Ascending aorta (tissue), 2 donors: ENCODE results near the gene IRF9. TPM values are rescaled to one million over a fixed set of nuclear protein-coding genes. Genes with fewer than 3 reads are reported as not detected.
A peak's percentile ranks its signal among the peaks of the same experiment; 100 is the strongest.

Source experiments
- DNase-seq, 2 donors: peaks; one replicate each; pipeline ENCODE4 v3.0.0-alpha.2; 2019; ENCODE audit warnings: low spot score in 2 of 2
- H3K27ac ChIP-seq, 2 donors: fragments of 200-600 bp; sonication (generic); one replicate each; pipeline ENCODE4 v1.5.1; 2016 to 2017; ENCODE audit warnings: mild to moderate bottlenecking in 1 of 2
- H3K27me3 ChIP-seq: fragments of 200-600 bp; sonication (generic); one replicate; pipeline ENCODE4 v1.5.1; 2017
- H3K36me3 ChIP-seq, 2 donors: fragments of 200-600 bp; sonication (generic); one replicate each; pipeline ENCODE4 v1.5.1; 2016
- H3K4me1 ChIP-seq, 2 donors: fragments of 200-600 bp; sonication (generic); one replicate each; pipeline ENCODE4 v1.5.1; 2016 to 2017; ENCODE audit warnings: mild to moderate bottlenecking in 1 of 2
- H3K4me3 ChIP-seq, 2 donors: fragments of 200-600 bp; sonication (generic); one replicate each; pipeline ENCODE4 v1.5.1; 2016 to 2017; ENCODE audit warnings: mild to moderate bottlenecking in 1 of 2
- H3K9me3 ChIP-seq, 2 donors: fragments of 200-600 bp; sonication (generic); one replicate each; pipeline ENCODE4 v1.5.1; 2016
- intact Hi-C: fragments of 100-400 bp; cut with DNase I; formaldehyde crosslinking; loops from one replicate; pipeline ENCODE4 v1.15.1; 2023
- total RNA-seq: library from RNA; depleted of rRNA; stranded (reverse); fragments of >200 nt; gene quantifications from one replicate; pipeline ENCODE4 v1.1.0, GENCODE V29; 2016
- TF ChIP-seq, protein P1 (sequence below), 3 experiments: fragments of 200-600 bp in 2 of 3; fragments of 450-650 bp in 1 of 3; sonication (generic) in 2 of 3; IDR thresholded peaks; one replicate each; pipeline ENCODE4 v1.5.1; 2016 to 2019; ENCODE audit warnings: antibody characterized with exemption in 3 of 3, mild to moderate bottlenecking in 1 of 3, moderate library complexity in 1 of 3

Gene IRF9
- total RNA-seq, 1 donor from 2014 or later = 24.7 TPM

- H3K36me3 ChIP-seq = peaks cover 2 to 8% of the 10 kb centered on the region in 2 donors
- no peak for DNase-seq
- intact Hi-C loops = loop anchor here (10.0 kb wide), 1 partner anchor 839 kb away; the partner anchor contains the start of genes BCL2L2 and PPP1R3E
- no peaks in the 10 kb centered on the region for H3K9me3 ChIP-seq
- H3K27ac ChIP-seq = no peak overlapping the region
- TF ChIP-seq, protein P1, sequence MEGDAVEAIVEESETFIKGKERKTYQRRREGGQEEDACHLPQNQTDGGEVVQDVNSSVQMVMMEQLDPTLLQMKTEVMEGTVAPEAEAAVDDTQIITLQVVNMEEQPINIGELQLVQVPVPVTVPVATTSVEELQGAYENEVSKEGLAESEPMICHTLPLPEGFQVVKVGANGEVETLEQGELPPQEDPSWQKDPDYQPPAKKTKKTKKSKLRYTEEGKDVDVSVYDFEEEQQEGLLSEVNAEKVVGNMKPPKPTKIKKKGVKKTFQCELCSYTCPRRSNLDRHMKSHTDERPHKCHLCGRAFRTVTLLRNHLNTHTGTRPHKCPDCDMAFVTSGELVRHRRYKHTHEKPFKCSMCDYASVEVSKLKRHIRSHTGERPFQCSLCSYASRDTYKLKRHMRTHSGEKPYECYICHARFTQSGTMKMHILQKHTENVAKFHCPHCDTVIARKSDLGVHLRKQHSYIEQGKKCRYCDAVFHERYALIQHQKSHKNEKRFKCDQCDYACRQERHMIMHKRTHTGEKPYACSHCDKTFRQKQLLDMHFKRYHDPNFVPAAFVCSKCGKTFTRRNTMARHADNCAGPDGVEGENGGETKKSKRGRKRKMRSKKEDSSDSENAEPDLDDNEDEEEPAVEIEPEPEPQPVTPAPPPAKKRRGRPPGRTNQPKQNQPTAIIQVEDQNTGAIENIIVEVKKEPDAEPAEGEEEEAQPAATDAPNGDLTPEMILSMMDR (IDR thresholded peaks at IDR 0.05) = no peak
- H3K4me3 ChIP-seq = no peak overlapping the region
- H3K27me3 ChIP-seq = no peaks in the 10 kb centered on the region
- H3K4me1 ChIP-seq = peaks cover 23 to 36% of the 10 kb centered on the region in 2 donors
Measured at GRCh38 chr14:24143511-24143910, 17.6 kb upstream of the IRF9 start.

- Histone ChIP-seq H3K4me1 (peaks cover 26 to 34% of the 10 kb centered on the region in 2 donors), H3K4me3 (no peak overlapping the region), H3K36me3 (peaks cover 6 to 7% of the 10 kb centered on the region in 2 donors), H3K27ac (no peak overlapping the region), H3K9me3 (no peaks in the 10 kb centered on the region), H3K27me3 (no peaks in the 10 kb centered on the region)
- no peak for DNase-seq
- TF ChIP-seq, protein P1 (IDR thresholded peaks at IDR 0.05) = no peak
- intact Hi-C loops = loop anchor here (10.0 kb wide), 1 partner anchor 840 kb away; the partner anchor contains the start of genes BCL2L2 and PPP1R3E
Measured at GRCh38 chr14:24144451-24144850, 16.6 kb upstream of the IRF9 start.

DNA sequence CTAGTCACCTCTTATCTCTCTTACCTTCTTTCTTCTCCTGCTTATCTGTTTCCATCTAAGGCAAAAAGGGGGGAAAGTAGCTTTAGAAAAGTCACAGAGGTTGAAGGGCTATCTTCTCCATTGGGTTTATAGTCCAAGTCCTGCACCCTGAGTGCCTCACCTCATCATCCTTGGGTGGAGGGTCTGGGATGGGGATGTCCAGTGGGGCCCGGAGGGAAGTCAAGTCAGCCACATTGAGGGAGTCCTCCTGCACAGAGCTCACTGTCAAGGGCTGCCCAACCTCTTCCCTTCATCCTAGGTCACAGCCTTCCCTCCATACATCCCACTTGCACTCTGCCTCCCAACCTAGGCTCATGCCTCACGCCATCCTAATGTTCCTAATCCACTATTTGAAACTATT is 15.8 kb upstream of the IRF9 start:
- DNase-seq = no peak
- Histone ChIP-seq H3K36me3 (peaks cover 13 to 14% of the 10 kb centered on the region in 2 donors), H3K27me3 (no peaks in the 10 kb centered on the region), H3K4me1 (peaks cover 26 to 27% of the 10 kb centered on the region in 2 donors), H3K4me3 (peak overlapping the region in 1 of 2 donors; percentile 100), H3K27ac (peak overlapping the region; percentile 75 to 90), H3K9me3 (no peaks in the 10 kb centered on the region)
- TF ChIP-seq, protein P1 (IDR thresholded peaks at IDR 0.05) = no peak
- intact Hi-C loops = loop anchor here (5.0 to 10.0 kb wide), 2 partner anchors 87 to 840 kb away; partner anchors contain the start of genes BCL2L2, GMPR2, NEDD8 and PPP1R3E

DNA sequence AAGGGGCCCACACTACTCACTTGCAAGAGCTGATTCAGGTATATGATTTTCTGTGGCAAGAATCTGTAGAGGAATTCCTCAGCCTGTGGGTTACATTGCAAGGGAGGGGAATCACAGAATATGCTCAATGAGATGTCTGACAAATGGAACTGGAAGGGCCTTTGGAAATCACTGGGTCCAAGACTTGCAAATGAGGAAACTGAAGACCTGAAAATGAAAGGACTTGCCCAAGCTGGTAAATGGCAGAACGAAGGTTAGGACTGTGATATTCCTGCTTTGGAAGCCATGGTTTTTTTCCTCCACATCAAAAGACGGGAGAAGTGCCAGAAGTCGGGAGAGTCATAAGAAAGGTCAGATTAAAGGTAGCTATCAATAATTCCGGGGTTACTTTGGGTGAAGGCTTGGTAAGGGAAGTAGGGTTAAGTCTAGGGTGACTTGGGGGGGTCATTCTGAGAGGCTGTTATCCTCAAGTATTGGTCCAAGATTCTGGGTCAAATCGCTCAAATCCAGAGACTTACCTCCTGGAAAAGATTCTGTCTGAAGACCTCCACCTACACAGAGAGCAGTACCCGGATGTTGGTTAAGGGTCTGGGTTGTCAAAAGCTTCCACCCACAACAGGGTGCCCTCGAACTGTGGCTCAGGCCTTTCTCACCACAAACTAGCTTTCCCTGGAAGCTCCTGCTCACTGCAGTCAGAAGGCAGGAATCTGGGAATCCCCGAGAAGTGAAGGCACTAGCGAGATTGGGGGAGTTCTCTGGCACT is 15.2 kb upstream of the IRF9 start:
- peak overlapping the region; percentile 75 to 90 for H3K27ac ChIP-seq
- TF ChIP-seq, protein P1 (IDR thresholded peaks at IDR 0.05) = no peak
- H3K27me3 ChIP-seq = no peaks in the 10 kb centered on the region
- H3K4me3 ChIP-seq = peak overlapping the region; percentile 76 to 100
- H3K9me3 ChIP-seq = no peaks in the 10 kb centered on the region
- peaks cover 24 to 26% of the 10 kb centered on the region in 2 donors for H3K4me1 ChIP-seq
- H3K36me3 ChIP-seq = peaks cover 16 to 20% of the 10 kb centered on the region in 2 donors
- intact Hi-C loops = loop anchor here (2.0 to 10.0 kb wide), 4 partner anchors 43 to 841 kb away; partner anchors contain the start of genes BCL2L2, GMPR2, IPO4 and NEDD8
- no peak for DNase-seq

- Histone ChIP-seq H3K36me3 (peaks cover 22 to 27% of the 10 kb centered on the region in 2 donors), H3K9me3 (no peaks in the 10 kb centered on the region), H3K4me3 (peak within 1 kb of the TSS; percentile 76 to 100), H3K27ac (peak within 1 kb of the TSS; percentile 75 to 90), H3K27me3 (no peaks in the 10 kb centered on the region), H3K4me1 (peaks cover 24 to 26% of the 10 kb centered on the region in 2 donors)
- DNase-seq = peak; percentile 94 to 98
- TF ChIP-seq, protein P1 (IDR thresholded peaks at IDR 0.05) = no peak
- intact Hi-C loops = loop anchor here (2.0 to 10.0 kb wide), 4 partner anchors 42 to 842 kb away; partner anchors contain the start of genes BCL2L2, GMPR2, IPO4 and NEDD8
Measured at GRCh38 chr14:24146453-24146977, 14.6 kb upstream of the IRF9 start, which contains the start of gene PSME2. Gene PSME2 (minus strand): TSS chr14:24146610. CDS start chr14:24146581, 29 bp downstream.
